Natural killer cell treated with Interleukin-12 subunit alpha and Interleukin-12 subunit beta and Interleukin-15 and Interleukin-18, amount 100 ng/mL, for 72 hours (primary cell): ENCODE data around the gene GARNL3. TPM values are rescaled to one million over a fixed set of nuclear protein-coding genes. Genes with fewer than 3 reads are reported as not detected.

ENCODE experiments used
- ATAC-seq, 2 donors: fragments of 150-1000 bp; cut with Tn5 transposase in 1 of 2; sonication (Bioruptor Pico), chemical (Tn5 transposase) in 1 of 2; 2 replicates each; pipeline ENCODE4 v1.10.0; 2021
- DNase-seq: peaks from one replicate; pipeline ENCODE4 v3.0.0; 2022; ENCODE audit warnings: low spot score
- H3K27ac Mint-ChIP-seq, 2 donors: 1 replicate in 1 of 2; 2 replicates in 1 of 2; pipeline ENCODE4 v1.8.0; 2022; ENCODE audit warnings: mixed read lengths in 2 of 2, mild to moderate bottlenecking in 1 of 2, moderate library complexity in 1 of 2
- H3K27me3 Mint-ChIP-seq, 2 donors: 1 replicate in 1 of 2; 2 replicates in 1 of 2; pipeline ENCODE4 v1.8.0; 2022; ENCODE audit warnings: mixed read lengths in 2 of 2
- H3K36me3 Mint-ChIP-seq: one replicate; pipeline ENCODE4 v1.8.0; 2022; ENCODE audit warnings: mixed read lengths
- H3K4me1 Mint-ChIP-seq, 2 donors: 1 replicate in 1 of 2; 2 replicates in 1 of 2; pipeline ENCODE4 v1.8.0; 2022; ENCODE audit warnings: low read depth in 2 of 2, mixed read lengths in 2 of 2, mild to moderate bottlenecking in 1 of 2
- H3K4me3 Mint-ChIP-seq: one replicate; pipeline ENCODE4 v1.8.0; 2022; ENCODE audit warnings: mixed read lengths
- H3K9me3 Mint-ChIP-seq: 2 replicates; pipeline ENCODE4 v1.8.0; 2022; ENCODE audit warnings: mixed read lengths
- total RNA-seq, 2 donors: library from RNA; stranded (reverse); gene quantifications; one replicate each; pipeline ENCODE4 v1.2.3, GENCODE V29; 2022

GARNL3 gene
- total RNA-seq, 2 donors from 2014 or later: 1.2 to 7.4 TPM

DNA sequence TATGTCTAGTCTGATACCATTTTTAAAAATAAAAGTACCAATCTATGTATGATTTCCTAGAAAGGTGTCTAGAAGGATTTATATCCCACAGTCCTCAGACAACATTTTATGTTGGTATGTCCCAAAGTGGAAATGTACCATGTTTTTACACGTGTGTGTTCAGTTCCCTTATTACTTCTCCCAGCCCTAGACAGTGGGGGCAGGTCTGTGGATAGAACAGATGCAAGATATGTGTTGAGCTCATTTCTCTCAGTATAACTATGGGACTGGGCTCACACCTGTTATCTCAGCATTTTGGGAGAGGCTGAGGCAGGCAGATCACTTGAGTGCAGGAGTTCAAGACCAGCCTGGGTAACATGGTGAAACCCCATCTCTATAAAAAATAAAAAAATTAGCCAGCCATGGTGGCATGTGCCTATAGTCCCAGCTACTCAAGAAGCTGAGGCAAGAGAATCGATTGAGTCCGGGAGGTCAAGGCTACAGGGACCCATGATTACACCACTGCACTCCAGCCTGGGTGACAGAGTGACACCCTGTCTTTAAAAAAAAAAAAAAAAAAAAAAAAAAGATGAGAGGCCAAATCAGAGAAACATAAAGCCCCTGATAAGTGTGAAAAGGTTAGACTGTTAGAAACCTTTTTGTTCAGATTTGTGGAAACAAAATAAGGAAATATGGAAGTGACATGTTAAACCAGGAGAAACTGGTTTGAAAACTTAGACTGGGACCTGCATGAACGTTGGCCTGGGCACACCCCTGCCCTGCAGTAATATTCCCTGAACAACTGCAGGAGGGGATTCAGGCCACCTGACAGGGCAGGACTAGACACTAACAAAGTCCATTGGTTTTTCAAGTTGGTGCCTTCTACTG lies 125.0 kb downstream of the GARNL3 start:
- Mint-ChIP-seq H3K9me3 (no peaks in the 10 kb centered on the region), H3K36me3 (no peaks in the 10 kb centered on the region), H3K27me3 (peaks cover 15 to 21% of the 10 kb centered on the region in 2 donors), H3K4me1 (peaks cover 14 to 20% of the 10 kb centered on the region in 2 donors), H3K4me3 (peak overlapping the region; percentile 67), H3K27ac (peak overlapping the region; percentile 63 to 69)
- no peak for DNase-seq
- ATAC-seq: no peak

DNA sequence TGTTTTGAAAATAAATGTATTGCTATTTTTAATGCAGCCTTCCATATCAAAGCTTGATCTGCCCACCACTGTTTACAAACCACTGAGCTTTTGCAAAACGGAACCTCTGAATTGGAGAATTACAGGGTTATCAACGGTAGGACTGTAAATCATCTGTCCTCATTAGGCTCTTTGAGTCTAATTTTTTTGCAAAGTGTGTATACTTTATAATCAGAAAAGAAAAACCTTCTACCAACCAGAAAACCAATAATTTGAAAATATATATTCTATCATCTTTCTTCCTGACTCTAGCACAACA lies 125.6 kb downstream of the GARNL3 start:
- Mint-ChIP-seq H3K4me1 (peaks cover 14 to 20% of the 10 kb centered on the region in 2 donors), H3K36me3 (no peaks in the 10 kb centered on the region), H3K9me3 (no peaks in the 10 kb centered on the region), H3K27ac (no peak overlapping the region), H3K4me3 (no peak overlapping the region), H3K27me3 (peaks cover 13 to 17% of the 10 kb centered on the region in 2 donors)
- ATAC-seq (no peak), DNase-seq (no peak)

DNA sequence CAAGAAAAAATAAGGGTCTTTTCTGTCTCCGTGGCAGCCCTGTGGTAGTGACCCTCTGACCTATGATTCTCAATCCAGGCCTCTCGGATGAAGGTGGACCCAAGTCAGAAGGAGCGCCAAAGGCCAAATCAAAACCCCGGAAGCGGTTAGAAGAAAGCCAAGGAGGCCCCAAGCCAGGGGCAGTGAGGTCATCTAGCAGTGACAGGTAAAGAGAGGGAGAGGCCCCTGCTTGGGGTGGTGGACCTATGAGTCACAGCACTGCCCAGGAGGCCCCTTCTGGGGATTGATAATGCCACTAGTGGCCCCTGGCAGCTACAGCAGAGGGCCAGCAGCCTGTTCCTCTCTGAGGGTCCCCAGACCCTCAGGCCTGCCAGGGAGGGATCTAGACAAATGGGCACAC lies 126.0 kb downstream of the GARNL3 start:
- Mint-ChIP-seq H3K9me3 (no peaks in the 10 kb centered on the region), H3K27ac (no peak overlapping the region), H3K27me3 (peaks cover 11 to 20% of the 10 kb centered on the region in 2 donors), H3K4me3 (no peak overlapping the region), H3K36me3 (no peaks in the 10 kb centered on the region), H3K4me1 (peaks cover 18 to 22% of the 10 kb centered on the region in 2 donors)
- no peak for ATAC-seq
- no peak for DNase-seq

DNA sequence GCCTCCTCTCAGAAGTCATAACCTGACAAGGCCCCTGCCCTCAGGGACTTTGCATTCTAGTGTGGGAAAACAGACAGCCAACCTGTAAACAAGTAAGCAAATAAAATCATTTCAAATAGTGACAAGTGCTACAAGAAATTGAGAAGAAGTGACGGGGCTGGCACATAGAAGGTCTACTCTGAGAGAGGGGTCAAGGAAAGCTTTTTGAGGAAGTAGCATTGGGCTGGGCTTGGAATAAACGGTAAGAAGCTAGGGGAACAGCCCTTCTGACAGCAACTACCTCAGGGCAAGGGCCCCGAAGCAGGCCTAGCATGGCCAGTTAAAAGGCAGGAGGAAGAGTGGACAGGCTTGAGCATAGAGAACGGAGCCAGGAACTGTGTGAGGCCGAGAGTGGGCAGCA lies 127.6 kb downstream of the GARNL3 start:
- no peak overlapping the region for H3K4me3 Mint-ChIP-seq
- no peak overlapping the region for H3K27ac Mint-ChIP-seq
- H3K9me3 Mint-ChIP-seq: no peaks in the 10 kb centered on the region
- peaks cover 7 to 16% of the 10 kb centered on the region in 2 donors for H3K27me3 Mint-ChIP-seq
- H3K36me3 Mint-ChIP-seq: no peaks in the 10 kb centered on the region
- DNase-seq (no peak), ATAC-seq (no peak)
- H3K4me1 Mint-ChIP-seq: peaks cover 24 to 26% of the 10 kb centered on the region in 2 donors

DNA sequence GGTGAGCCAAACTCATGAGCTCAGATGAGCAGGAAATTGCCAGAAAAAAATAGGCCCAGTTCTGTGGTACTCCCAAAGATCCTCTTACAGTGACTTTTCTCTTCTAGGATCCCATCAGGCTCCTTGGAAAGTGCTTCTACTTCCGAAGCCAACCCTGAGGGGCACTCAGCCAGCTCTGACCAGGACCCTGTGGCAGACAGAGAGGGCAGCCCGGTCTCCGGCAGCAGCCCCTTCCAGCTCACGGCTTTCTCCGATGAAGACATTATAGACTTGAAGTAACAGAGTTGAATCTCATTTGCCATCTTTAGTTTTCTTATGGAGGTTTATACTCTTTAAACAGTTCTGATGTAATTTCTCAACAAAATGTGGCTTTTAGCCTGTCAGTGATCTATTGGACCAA lies 128.4 kb downstream of the GARNL3 start:
- H3K4me1 Mint-ChIP-seq: peaks cover 24% of the 10 kb centered on the region in 2 donors
- H3K27ac Mint-ChIP-seq: no peak overlapping the region
- H3K36me3 Mint-ChIP-seq: no peaks in the 10 kb centered on the region
- peaks cover 7 to 16% of the 10 kb centered on the region in 2 donors for H3K27me3 Mint-ChIP-seq
- H3K4me3 Mint-ChIP-seq: no peak overlapping the region
- DNase-seq (no peak), ATAC-seq (no peak)
- H3K9me3 Mint-ChIP-seq: no peaks in the 10 kb centered on the region

DNA sequence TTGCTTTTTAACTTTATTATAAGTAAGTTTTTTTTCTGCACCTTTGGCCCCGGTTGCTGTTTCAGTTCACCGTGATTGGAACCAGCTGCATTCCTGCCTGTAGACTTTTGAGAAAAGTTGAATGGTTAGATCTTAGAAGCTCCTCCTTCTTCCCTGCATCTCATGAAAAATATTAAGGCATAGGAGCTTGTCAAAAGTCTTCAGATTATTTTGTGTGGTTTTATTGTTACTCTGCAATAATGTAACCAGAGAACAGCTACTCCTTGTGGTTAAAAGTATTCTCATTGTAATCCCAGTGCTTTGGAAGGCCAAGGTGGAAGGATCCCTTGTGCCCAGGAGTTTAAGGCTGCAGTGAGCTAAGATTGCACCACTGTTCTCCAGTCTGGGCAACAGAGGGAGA lies 129.1 kb downstream of the GARNL3 start:
- H3K4me3 Mint-ChIP-seq: no peak overlapping the region
- no peaks in the 10 kb centered on the region for H3K36me3 Mint-ChIP-seq
- H3K9me3 Mint-ChIP-seq: no peaks in the 10 kb centered on the region
- no peak overlapping the region for H3K27ac Mint-ChIP-seq
- peaks cover 7 to 16% of the 10 kb centered on the region in 2 donors for H3K27me3 Mint-ChIP-seq
- no peak for DNase-seq
- peaks cover 23% of the 10 kb centered on the region in 2 donors for H3K4me1 Mint-ChIP-seq
- ATAC-seq: no peak

DNA sequence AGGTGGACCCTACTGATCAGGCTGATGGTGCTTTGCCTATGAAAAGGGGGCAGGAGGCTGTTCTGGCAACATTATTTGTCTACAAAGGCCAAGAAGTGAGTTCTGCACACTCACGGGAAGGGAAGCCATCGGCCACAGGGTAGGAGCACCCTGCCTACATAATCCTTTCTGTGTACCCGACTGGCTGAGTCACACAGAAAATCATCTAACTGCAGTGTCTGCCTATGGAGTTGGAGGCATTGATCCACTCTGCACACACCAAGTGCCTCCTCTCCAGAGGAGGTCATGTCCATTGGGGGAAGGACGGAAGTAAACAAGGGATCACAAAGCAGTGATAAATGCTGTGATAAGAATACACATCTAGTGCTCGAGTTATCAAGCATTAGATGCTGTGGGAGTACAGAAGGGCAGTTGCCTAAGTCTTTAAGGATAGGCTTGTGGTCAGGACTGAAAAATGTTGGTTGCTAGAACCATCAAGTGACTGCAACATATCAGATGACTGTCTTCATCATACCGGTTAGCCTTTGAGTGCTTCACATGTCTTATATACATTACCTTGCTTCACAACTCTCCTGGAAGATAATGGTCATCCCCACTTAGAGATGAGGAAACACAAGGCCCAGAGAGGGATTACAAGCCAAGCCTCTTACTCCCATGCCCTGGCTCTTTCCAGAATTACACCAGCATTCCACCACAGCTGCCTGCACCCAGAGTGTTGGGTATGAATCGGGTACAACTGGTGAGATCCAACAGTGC lies 131.1 kb downstream of the GARNL3 start:
- H3K4me3 Mint-ChIP-seq: peak overlapping the region; percentile 38
- peaks cover 0 to 16% of the 10 kb centered on the region in 2 donors for H3K27me3 Mint-ChIP-seq
- no peak for ATAC-seq
- no peak for DNase-seq
- H3K9me3 Mint-ChIP-seq: no peaks in the 10 kb centered on the region
- no peaks in the 10 kb centered on the region for H3K36me3 Mint-ChIP-seq
- no peak overlapping the region for H3K27ac Mint-ChIP-seq
- peaks cover 15 to 16% of the 10 kb centered on the region in 2 donors for H3K4me1 Mint-ChIP-seq

DNA sequence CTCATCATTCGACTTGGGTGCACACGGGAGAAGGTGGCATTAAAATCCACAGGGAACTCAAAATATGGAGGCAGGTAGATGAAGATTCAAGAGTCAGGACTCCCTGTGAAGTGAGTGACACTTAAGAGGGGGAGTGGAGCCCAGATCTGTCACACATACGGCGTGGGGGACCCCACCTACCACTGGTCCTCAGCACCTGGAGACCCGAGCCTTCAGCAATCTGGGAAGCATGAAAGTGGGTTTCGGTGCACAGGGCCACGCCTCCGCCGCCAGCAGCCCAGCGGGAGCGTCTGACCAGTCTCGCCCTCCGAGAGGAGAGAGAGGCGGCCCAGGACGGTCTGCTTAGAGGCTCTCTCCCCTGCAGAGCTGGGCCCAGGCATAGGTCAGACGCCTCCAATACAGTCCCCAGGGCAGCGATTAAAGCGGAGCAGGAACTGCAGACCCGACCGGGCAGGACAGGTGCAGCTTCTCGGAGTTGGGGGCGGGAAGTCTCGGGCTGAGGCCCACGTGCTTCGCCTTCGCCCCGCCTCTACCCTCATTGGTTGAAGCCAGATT lies 131.8 kb downstream of the GARNL3 start:
- H3K36me3 Mint-ChIP-seq: no peaks in the 10 kb centered on the region
- ATAC-seq: no peak
- H3K4me1 Mint-ChIP-seq: peaks cover 15 to 16% of the 10 kb centered on the region in 2 donors
- no peaks in the 10 kb centered on the region for H3K9me3 Mint-ChIP-seq
- H3K4me3 Mint-ChIP-seq: peak overlapping the region; percentile 38
- H3K27me3 Mint-ChIP-seq: peaks cover 0 to 16% of the 10 kb centered on the region in 2 donors
- no peak for DNase-seq
- no peak overlapping the region for H3K27ac Mint-ChIP-seq

DNA sequence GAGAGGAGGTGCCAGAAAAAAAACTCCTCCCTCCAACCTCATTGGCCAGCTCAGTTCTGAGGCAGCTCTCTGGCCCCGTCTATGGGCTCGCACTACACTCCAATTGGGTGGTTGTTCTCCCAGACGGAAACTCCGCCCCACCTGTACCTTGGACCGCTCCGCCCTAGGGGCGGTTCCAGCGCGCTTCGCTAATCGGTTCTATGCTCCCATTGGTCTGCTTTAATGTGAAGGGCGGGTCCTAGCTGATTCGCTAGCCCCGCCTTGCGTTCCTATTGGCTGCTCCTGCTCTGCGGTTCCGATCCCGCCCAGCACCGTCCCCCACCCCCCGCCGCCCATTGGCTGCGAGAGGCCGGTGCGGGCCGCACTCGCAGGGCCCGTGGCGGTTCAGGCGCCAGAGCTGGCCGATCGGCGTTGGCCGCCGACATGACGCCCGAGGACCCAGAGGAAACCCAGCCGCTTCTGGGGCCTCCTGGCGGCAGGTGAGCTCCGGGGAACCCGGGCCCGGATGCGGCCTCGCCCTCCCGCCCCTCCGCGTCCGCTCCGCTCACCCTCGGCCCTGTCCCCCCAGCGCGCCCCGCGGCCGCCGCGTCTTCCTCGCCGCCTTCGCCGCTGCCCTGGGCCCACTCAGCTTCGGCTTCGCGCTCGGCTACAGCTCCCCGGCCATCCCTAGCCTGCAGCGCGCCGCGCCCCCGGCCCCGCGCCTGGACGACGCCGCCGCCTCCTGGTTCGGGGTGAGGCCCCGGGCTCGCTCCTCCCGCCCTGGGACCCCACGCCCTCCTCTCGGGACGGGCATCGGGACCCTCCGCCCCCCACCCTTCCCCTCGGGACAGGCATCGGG lies 132.5 kb downstream of the GARNL3 start, which contains the start of gene SLC2A8:
Gene SLC2A8, plus strand, starts transcription at position 362 of the 838 bp plus-strand sequence. Its CDS starts 62 bp downstream, at position 424.
- Mint-ChIP-seq H3K4me1 (peaks cover 15 to 16% of the 10 kb centered on the region in 2 donors), H3K9me3 (no peaks in the 10 kb centered on the region), H3K27ac (peak within 1 kb of the TSS; percentile 60 to 78), H3K27me3 (peaks cover 0 to 13% of the 10 kb centered on the region in 2 donors), H3K36me3 (no peaks in the 10 kb centered on the region), H3K4me3 (peak within 1 kb of the TSS; percentile 84)
- ATAC-seq (peak; percentile 97), DNase-seq (peak; percentile 99)

DNA sequence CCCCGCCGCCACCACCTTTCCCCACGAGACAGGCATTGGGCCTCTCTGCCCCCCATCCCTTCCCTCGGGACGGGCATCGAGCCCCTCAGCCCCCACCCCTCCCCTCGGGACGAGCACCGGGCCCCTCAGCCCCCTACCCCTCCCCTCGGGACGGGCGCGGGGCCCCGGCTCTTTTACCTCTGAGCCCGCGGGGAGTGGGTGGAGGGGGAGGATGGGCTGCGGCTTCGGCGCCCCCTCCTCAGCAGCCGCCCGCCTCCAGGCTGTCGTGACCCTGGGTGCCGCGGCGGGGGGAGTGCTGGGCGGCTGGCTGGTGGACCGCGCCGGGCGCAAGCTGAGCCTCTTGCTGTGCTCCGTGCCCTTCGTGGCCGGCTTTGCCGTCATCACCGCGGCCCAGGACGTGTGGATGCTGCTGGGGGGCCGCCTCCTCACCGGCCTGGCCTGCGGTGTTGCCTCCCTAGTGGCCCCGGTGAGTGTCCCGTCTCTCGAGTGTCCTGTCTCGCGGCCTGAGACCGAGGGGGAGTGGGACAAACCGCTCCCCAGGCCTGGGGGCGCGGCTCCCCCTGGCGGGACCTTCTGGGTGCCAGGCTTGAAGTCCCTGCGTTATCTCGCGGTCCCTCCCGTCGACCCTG lies 133.2 kb downstream of the GARNL3 start:
- peak overlapping the region; percentile 84 for H3K4me3 Mint-ChIP-seq
- no peak for DNase-seq
- peaks cover 15 to 16% of the 10 kb centered on the region in 2 donors for H3K4me1 Mint-ChIP-seq
- no peaks in the 10 kb centered on the region for H3K9me3 Mint-ChIP-seq
- peaks cover 0 to 8% of the 10 kb centered on the region in 2 donors for H3K27me3 Mint-ChIP-seq
- ATAC-seq: no peak
- peak overlapping the region; percentile 60 to 78 for H3K27ac Mint-ChIP-seq
- no peaks in the 10 kb centered on the region for H3K36me3 Mint-ChIP-seq

DNA sequence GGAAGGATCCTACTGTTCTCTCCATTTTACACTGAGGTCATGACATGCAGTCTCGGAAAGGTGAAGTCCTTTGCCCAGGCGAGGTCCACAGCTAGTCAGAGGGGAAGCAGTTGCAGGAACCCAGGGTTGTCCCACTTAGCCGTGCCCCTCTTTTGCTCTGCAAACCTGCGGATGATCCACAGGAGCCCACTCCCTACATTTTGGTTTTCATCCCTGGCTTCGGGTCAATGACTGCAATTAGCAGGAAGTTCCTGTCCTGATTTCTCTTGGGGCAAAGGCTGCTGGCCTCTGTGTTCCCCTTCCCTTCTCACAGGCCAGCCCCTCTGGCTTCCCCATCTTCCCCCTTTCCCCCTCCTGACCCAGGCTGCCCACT lies 133.7 kb downstream of the GARNL3 start:
- no peaks in the 10 kb centered on the region for H3K9me3 Mint-ChIP-seq
- ATAC-seq: no peak
- H3K27ac Mint-ChIP-seq: peak overlapping the region; percentile 60 to 78
- no peak for DNase-seq
- H3K27me3 Mint-ChIP-seq: peaks cover 0 to 8% of the 10 kb centered on the region in 2 donors
- peak overlapping the region; percentile 84 for H3K4me3 Mint-ChIP-seq
- H3K36me3 Mint-ChIP-seq: no peaks in the 10 kb centered on the region
- H3K4me1 Mint-ChIP-seq: peaks cover 15 to 16% of the 10 kb centered on the region in 2 donors

DNA sequence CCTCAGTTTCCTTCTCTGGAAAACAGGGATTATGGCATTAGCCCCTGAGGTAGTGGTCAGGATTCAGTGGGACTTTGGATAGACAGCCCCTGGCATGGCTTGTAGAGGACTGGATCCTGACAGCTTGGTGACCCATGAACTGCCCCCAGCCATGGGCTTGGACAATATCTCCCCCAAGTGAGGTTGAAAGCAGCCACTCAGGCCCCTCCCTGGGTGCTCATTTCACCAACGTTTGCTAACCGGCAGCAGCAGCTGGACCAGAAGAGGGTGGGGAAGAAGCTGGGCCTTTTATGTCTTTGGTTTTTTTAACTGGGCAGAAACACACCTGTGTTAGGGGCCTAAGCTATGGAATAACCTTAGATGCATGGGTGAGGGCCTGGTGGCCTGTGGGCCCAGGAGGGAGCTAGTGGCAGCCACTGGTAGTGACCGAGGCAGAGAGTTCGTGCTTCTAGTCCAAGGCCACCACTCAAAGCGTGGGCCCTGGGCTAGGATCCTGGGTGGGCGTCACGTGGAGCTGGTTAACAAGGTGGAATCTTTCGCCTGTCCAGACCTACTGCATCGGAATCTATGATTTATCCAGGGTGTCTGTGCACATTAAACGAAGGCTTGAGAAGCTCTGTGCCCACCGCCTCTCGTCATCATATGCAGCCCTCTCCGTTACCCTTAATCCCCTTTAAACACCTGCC lies 134.3 kb downstream of the GARNL3 start:
- H3K4me3 Mint-ChIP-seq: peak overlapping the region; percentile 84

More for the DNA sequence above, 134.3 kb downstream of the GARNL3 start:
- H3K9me3 Mint-ChIP-seq: no peaks in the 10 kb centered on the region
- H3K4me1 Mint-ChIP-seq: peaks cover 15 to 16% of the 10 kb centered on the region in 2 donors
- DNase-seq (no peak), ATAC-seq (no peak)
- no peaks in the 10 kb centered on the region for H3K36me3 Mint-ChIP-seq
- peak overlapping the region; percentile 60 to 78 for H3K27ac Mint-ChIP-seq
- peaks cover 0 to 5% of the 10 kb centered on the region in 2 donors for H3K27me3 Mint-ChIP-seq
